Measurements from ENCODE around the gene NCCRP1.

- TF ChIP-seq FOXM1 (IDR thresholded peaks at IDR 0.05; ENCODE audit: borderline replicate concordance, low read depth) = no peak
- TF ChIP-seq MAX (IDR thresholded peaks at IDR 0.05) = no peak
- TF ChIP-seq EP300 (IDR thresholded peaks at IDR 0.05; ENCODE audit: borderline replicate concordance) = no peak
- no peak for TF ChIP-seq TAF1 (IDR thresholded peaks at IDR 0.05; ENCODE audit: low read depth)
Observed at GRCh38 chr19:39232708-39233107, 35.9 kb downstream of the NCCRP1 start.
